Calu3 (cell line): Measurements from ENCODE around the gene SSBP2. TPM values are rescaled to one million over a fixed set of nuclear protein-coding genes. Genes with fewer than 3 reads are reported as not detected.
"Not testable (repeated sequence)": the region's sequence is repeated elsewhere in the genome, so short reads cannot be mapped to it uniquely, and the experiment has no call there.

Experiments
- BruUV-seq: library from RNA; stranded (reverse); fragments of 400-500 nt; replicated peaks from 2 replicates; lab custom pipeline; 2021; lab: Mats Ljungman, UMichigan
- CTCF ChIA-PET: fragments of 300-600 bp; sonication (Branson Sonifier 250); formaldehyde crosslinking; loops from one replicate; lab custom pipeline; 2022; ENCODE audit warnings: antibody characterized with exemption; lab: Charles Lee
- DNase-seq: peaks from one replicate; pipeline ENCODE4 v3.0.0; 2022
- H3K27ac Mint-ChIP-seq: one replicate; pipeline ENCODE4 v1.8.0; 2022; ENCODE audit warnings: mixed read lengths; ENCODE audit not compliant: unreplicated experiment
- H3K27me3 Mint-ChIP-seq: one replicate; pipeline ENCODE4 v1.8.0; 2022; ENCODE audit warnings: mixed read lengths; ENCODE audit not compliant: unreplicated experiment
- H3K36me3 Mint-ChIP-seq: one replicate; pipeline ENCODE4 v1.8.0; 2022; ENCODE audit warnings: mild to moderate bottlenecking, moderate library complexity, mixed read lengths; ENCODE audit not compliant: insufficient read depth, unreplicated experiment
- H3K4me1 Mint-ChIP-seq: one replicate; pipeline ENCODE4 v1.8.0; 2022; ENCODE audit warnings: mild to moderate bottlenecking, low read depth, mixed read lengths; ENCODE audit not compliant: unreplicated experiment
- H3K4me3 Mint-ChIP-seq: one replicate; pipeline ENCODE4 v1.8.0; 2022; ENCODE audit warnings: mild to moderate bottlenecking, low read depth, moderate library complexity, mixed read lengths; ENCODE audit not compliant: unreplicated experiment
- H3K9me3 Mint-ChIP-seq: one replicate; pipeline ENCODE4 v1.8.0; 2022; ENCODE audit warnings: low read depth, mixed read lengths; ENCODE audit not compliant: unreplicated experiment
- intact Hi-C: fragments of 100-400 bp; cut with micrococcal nuclease; formaldehyde crosslinking; loops from one replicate; pipeline ENCODE4 v1.10.0; 2022; ENCODE audit not compliant: unreplicated experiment
- total RNA-seq: library from RNA; stranded (reverse); gene quantifications from 2 replicates; pipeline ENCODE4 v1.2.3, GENCODE V29; 2022
- TF ChIP-seq, protein P1 (sequence below): fragments of 200-600 bp; IDR thresholded peaks from one replicate; pipeline ENCODE4 v1.8.0; 2022; ENCODE audit warnings: antibody characterized with exemption; ENCODE audit not compliant: unreplicated experiment

Gene SSBP2
- total RNA-seq, 1 experiment from 2014 or later = 18.9 TPM

- TF ChIP-seq, protein P1, sequence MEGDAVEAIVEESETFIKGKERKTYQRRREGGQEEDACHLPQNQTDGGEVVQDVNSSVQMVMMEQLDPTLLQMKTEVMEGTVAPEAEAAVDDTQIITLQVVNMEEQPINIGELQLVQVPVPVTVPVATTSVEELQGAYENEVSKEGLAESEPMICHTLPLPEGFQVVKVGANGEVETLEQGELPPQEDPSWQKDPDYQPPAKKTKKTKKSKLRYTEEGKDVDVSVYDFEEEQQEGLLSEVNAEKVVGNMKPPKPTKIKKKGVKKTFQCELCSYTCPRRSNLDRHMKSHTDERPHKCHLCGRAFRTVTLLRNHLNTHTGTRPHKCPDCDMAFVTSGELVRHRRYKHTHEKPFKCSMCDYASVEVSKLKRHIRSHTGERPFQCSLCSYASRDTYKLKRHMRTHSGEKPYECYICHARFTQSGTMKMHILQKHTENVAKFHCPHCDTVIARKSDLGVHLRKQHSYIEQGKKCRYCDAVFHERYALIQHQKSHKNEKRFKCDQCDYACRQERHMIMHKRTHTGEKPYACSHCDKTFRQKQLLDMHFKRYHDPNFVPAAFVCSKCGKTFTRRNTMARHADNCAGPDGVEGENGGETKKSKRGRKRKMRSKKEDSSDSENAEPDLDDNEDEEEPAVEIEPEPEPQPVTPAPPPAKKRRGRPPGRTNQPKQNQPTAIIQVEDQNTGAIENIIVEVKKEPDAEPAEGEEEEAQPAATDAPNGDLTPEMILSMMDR = no peak
- Mint-ChIP-seq H3K36me3 (no peaks in the 10 kb centered on the region), H3K27me3 (no peaks in the 10 kb centered on the region), H3K27ac (no peak overlapping the region), H3K4me3 (no peak overlapping the region), H3K4me1 (no peaks in the 10 kb centered on the region), H3K9me3 (no peaks in the 10 kb centered on the region)
- CTCF ChIA-PET = no interaction called here
- DNase-seq = no peak
- intact Hi-C loops = no loop called here
- no TSS peak for BruUV-seq
Measured at GRCh38 chr5:81495286-81495685, 255.6 kb downstream of the SSBP2 start.

DNA sequence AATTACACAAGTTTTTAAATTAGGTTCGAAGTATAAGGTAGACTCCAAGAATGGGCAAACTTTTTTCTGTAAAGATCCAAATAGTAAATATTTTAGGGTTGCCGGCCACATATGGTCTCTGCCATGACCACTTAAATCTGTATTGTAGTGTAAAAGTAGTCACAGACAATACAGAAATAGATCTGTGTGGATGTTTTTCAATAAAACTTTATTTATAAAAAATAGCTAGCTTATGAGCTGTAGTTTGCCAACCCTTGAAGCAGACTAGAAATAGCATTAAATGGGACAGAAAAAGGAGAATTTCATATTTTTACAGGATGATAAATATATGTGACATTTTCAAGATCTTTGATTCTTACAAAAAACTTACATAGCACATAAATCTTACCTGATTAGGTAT lies 262.0 kb downstream of the SSBP2 start:
- CTCF ChIA-PET = no interaction called here
- BruUV-seq = no TSS peak

DNA sequence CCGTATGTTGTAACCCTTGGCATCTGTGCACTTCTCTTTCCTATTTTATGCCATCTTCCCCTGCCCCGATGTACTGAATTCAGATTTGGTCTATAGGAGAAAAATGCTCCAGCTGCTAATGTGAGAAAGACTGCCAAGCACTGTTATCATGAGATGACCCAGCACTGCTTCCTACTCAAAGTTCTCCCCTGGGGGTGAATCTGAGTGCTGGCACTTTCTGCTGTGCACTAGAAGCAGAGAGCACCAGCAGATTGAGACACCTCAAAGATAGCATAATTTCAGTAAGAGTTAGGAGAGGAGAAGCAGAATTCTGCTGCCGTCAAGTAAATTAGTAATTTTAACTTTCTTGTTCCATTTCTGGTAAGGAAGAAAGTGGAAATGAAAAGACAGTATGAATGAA lies 264.2 kb downstream of the SSBP2 start:
- Mint-ChIP-seq H3K9me3 (no peaks in the 10 kb centered on the region), H3K36me3 (no peaks in the 10 kb centered on the region), H3K4me3 (no peak overlapping the region), H3K27me3 (no peaks in the 10 kb centered on the region), H3K27ac (no peak overlapping the region), H3K4me1 (no peaks in the 10 kb centered on the region)
- CTCF ChIA-PET = no interaction called here
- BruUV-seq = no TSS peak
- TF ChIP-seq, protein P1 = no peak
- intact Hi-C loops = no loop called here
- no peak for DNase-seq

More for the DNA sequence above, 262.0 kb downstream of the SSBP2 start:
- H3K36me3 Mint-ChIP-seq = no peaks in the 10 kb centered on the region
- H3K27me3 Mint-ChIP-seq = no peaks in the 10 kb centered on the region
- no peak for DNase-seq
- no peaks in the 10 kb centered on the region for H3K4me1 Mint-ChIP-seq
- intact Hi-C loops = no loop called here
- H3K27ac Mint-ChIP-seq = no peak overlapping the region
- TF ChIP-seq, protein P1 = no peak
- H3K9me3 Mint-ChIP-seq = no peaks in the 10 kb centered on the region
- no peak overlapping the region for H3K4me3 Mint-ChIP-seq

DNA sequence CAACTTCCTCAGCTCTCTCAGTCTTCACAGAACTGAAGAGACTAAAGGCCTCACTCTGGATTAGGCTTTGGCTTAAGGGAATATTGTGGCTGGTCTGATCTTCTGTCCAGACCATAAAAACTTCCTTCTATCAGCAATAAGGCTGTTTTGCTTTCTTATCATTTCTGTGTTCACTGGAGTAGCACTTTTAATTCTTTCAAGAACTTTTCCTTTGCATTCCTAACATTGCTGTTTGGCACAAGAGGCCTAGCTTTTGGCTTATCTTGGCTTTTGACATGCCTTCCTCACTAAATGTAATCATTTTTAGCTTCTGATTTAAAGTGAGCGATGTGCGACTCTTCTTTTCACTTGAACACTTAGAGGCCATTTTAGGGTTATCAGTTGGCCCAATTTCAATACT lies 268.3 kb downstream of the SSBP2 start:
- CTCF ChIA-PET = no interaction called here
- DNase-seq = no peak
- H3K9me3 Mint-ChIP-seq = no peaks in the 10 kb centered on the region

GRCh38 chr5:81473395-81473794 lies 277.5 kb downstream of the SSBP2 start:
- H3K27me3 Mint-ChIP-seq, intact Hi-C loops, H3K36me3 Mint-ChIP-seq, BruUV-seq, H3K27ac Mint-ChIP-seq, DNase-seq, H3K4me1 Mint-ChIP-seq, CTCF ChIA-PET, H3K4me3 Mint-ChIP-seq, H3K9me3 Mint-ChIP-seq: not testable (repeated sequence)

More for the DNA sequence above, 268.3 kb downstream of the SSBP2 start:
- no peak overlapping the region for H3K4me3 Mint-ChIP-seq
- no peaks in the 10 kb centered on the region for H3K4me1 Mint-ChIP-seq
- no peak overlapping the region for H3K27ac Mint-ChIP-seq
- no peaks in the 10 kb centered on the region for H3K36me3 Mint-ChIP-seq
- intact Hi-C loops = no loop called here
- TF ChIP-seq, protein P1 = no peak
- no TSS peak for BruUV-seq
- no peaks in the 10 kb centered on the region for H3K27me3 Mint-ChIP-seq
